IMR-90 (cell line): Measurements from ENCODE around the gene PCSK6. TPM values are rescaled to one million over a fixed set of nuclear protein-coding genes. Genes with fewer than 3 reads are reported as not detected.

Experiments used
- ATAC-seq: fragments of 200-7000 bp; cut with Tn5 transposase; 2 replicates; pipeline ENCODE4 v1.9.1; 2020; ENCODE audit warnings: low read depth, mild to moderate bottlenecking, moderate library complexity
- BruUV-seq: library from RNA; stranded (reverse); fragments of 400-500 nt; replicated peaks from 2 replicates; lab custom pipeline; 2021; lab: Mats Ljungman, UMichigan
- CTCF ChIA-PET: fragments of 300-600 bp; formaldehyde crosslinking; extraction: SDS; loops from one replicate; lab custom pipeline; 2021; ENCODE audit warnings: antibody characterized with exemption; lab: Yijun Ruan, JAX
- POLR2A ChIA-PET: fragments of 300-600 bp; sonication (Branson Sonifier 250); formaldehyde crosslinking; loops from one replicate; lab custom pipeline; 2022; ENCODE audit warnings: antibody characterized with exemption; ENCODE audit not compliant: unreplicated experiment; lab: Charles Lee
- DNase-seq: peaks from one replicate; pipeline ENCODE4 v3.0.0; 2013
- H2AFZ ChIP-seq: replicated peaks from 2 replicates; pipeline ENCODE3; 2013; ENCODE audit warnings: low read length, mild to moderate bottlenecking; ENCODE audit not compliant: poor library complexity
- H2AK5ac ChIP-seq: 2 replicates; pipeline ENCODE4 v1.6.1; 2013; ENCODE audit warnings: low read depth, low read length, inconsistent platforms
- H2AK9ac ChIP-seq: replicated peaks from 2 replicates; pipeline ENCODE3; 2013; ENCODE audit warnings: mild to moderate bottlenecking, low read depth, low read length, moderate library complexity; ENCODE audit not compliant: poor library complexity
- H2BK120ac ChIP-seq: 2 replicates; pipeline ENCODE4 v1.6.1; 2013; ENCODE audit warnings: low read depth, low read length, inconsistent platforms
- H2BK15ac ChIP-seq: 3 replicates; pipeline ENCODE4 v1.6.1; 2013; ENCODE audit warnings: low read depth, low read length, inconsistent platforms
- H2BK20ac ChIP-seq: 2 replicates; pipeline ENCODE4 v1.6.1; 2013; ENCODE audit warnings: low read depth, mild to moderate bottlenecking, inconsistent platforms, low read length, moderate library complexity
- H2BK5ac ChIP-seq: 2 replicates; pipeline ENCODE4 v1.6.1; 2013; ENCODE audit warnings: mild to moderate bottlenecking, low read depth, low read length, inconsistent platforms; ENCODE audit not compliant: poor library complexity, severe bottlenecking
- H3K14ac ChIP-seq: replicated peaks from 2 replicates; pipeline ENCODE4 v1.6.1; 2013; ENCODE audit warnings: low read depth, low read length, inconsistent platforms
- H3K18ac ChIP-seq: 2 replicates; pipeline ENCODE4 v1.6.1; 2013; ENCODE audit warnings: low read depth, low read length, control low read depth
- H3K23ac ChIP-seq: 2 replicates; pipeline ENCODE4 v1.6.1; 2013; ENCODE audit warnings: low read depth, low read length, inconsistent platforms
- H3K27ac ChIP-seq: 2 replicates; pipeline ENCODE4 v1.5.1; 2013; ENCODE audit warnings: mild to moderate bottlenecking, control low read depth, low read length; ENCODE audit not compliant: insufficient read depth
- H3K27me3 ChIP-seq: 2 replicates; pipeline ENCODE4 v1.6.1; 2013; ENCODE audit warnings: low read length; ENCODE audit not compliant: control insufficient read depth, insufficient read depth
- H3K36me3 ChIP-seq: 2 replicates; pipeline ENCODE4 v1.6.1; 2013; ENCODE audit warnings: low read length, mixed read lengths; ENCODE audit not compliant: control insufficient read depth, insufficient read depth
- H3K4ac ChIP-seq: 2 replicates; pipeline ENCODE4 v1.6.1; 2013; ENCODE audit warnings: low read depth, low read length, inconsistent platforms
- H3K4me1 ChIP-seq: 2 replicates; pipeline ENCODE4 v1.6.1; 2013; ENCODE audit warnings: low read length, mixed read lengths; ENCODE audit not compliant: control insufficient read depth, insufficient read depth
- H3K4me2 ChIP-seq: 2 replicates; pipeline ENCODE4 v1.6.1; 2013; ENCODE audit warnings: low read depth, mild to moderate bottlenecking, control low read depth, low read length, moderate library complexity
- H3K4me3 ChIP-seq: 2 replicates; pipeline ENCODE4 v1.5.1; 2013; ENCODE audit warnings: low read depth, mild to moderate bottlenecking, control low read depth, low read length, moderate library complexity; ENCODE audit not compliant: insufficient read depth
- H3K56ac ChIP-seq: 2 replicates; pipeline ENCODE4 v1.6.1; 2013; ENCODE audit warnings: low read length, inconsistent platforms; ENCODE audit not compliant: insufficient read depth; ENCODE audit errors: extremely low read depth
- H3K79me1 ChIP-seq, 2 experiments: 2 replicates each; pipeline ENCODE4 v1.6.1; 2013; ENCODE audit warnings: low read length in 2 of 2, inconsistent platforms in 1 of 2, low read depth in 1 of 2
- H3K9ac ChIP-seq: 2 replicates; pipeline ENCODE4 v1.6.1; 2013; ENCODE audit warnings: low read depth, low read length, control low read depth
- H3K9me1 ChIP-seq: 2 replicates; pipeline ENCODE4 v1.6.1; 2013; ENCODE audit warnings: low read length, inconsistent platforms; ENCODE audit not compliant: insufficient read depth
- H3K9me3 ChIP-seq: 2 replicates; pipeline ENCODE4 v1.6.1; 2013; ENCODE audit warnings: low read length; ENCODE audit not compliant: control insufficient read depth, insufficient read depth
- H4K20me1 ChIP-seq: 2 replicates; pipeline ENCODE4 v1.6.1; 2013; ENCODE audit warnings: low read length, inconsistent platforms; ENCODE audit not compliant: insufficient read depth
- H4K5ac ChIP-seq: 2 replicates; pipeline ENCODE4 v1.6.1; 2013; ENCODE audit warnings: mild to moderate bottlenecking, low read depth, low read length, control low read depth
- H4K8ac ChIP-seq, 2 experiments: 2 replicates each; pipeline ENCODE4 v1.6.1; 2013; ENCODE audit warnings: low read depth in 2 of 2, low read length in 2 of 2, control low read depth in 1 of 2, inconsistent platforms in 1 of 2
- H4K91ac ChIP-seq: 2 replicates; pipeline ENCODE4 v1.6.1; 2013; ENCODE audit warnings: low read depth, low read length, inconsistent platforms; ENCODE audit not compliant: insufficient read depth
- BHLHE40 ChIP-seq: fragments of 150-350 bp; IDR thresholded peaks from 2 replicates; pipeline ENCODE4 v1.6.1; 2016; ENCODE audit warnings: mild to moderate bottlenecking, low read depth, low read length
- CEBPB ChIP-seq: IDR thresholded peaks from 2 replicates; pipeline ENCODE4 v1.6.1; 2012; ENCODE audit warnings: low read depth, low read length, improper control_type of control experiment
- CHD1 ChIP-seq: IDR thresholded peaks from 2 replicates; pipeline ENCODE4 v1.6.1; 2012; ENCODE audit warnings: low read depth, low read length, improper control_type of control experiment
- FOS ChIP-seq: fragments of 150-350 bp; IDR thresholded peaks from 2 replicates; pipeline ENCODE4 v1.6.1; 2016; ENCODE audit warnings: low read depth, low read length
- MAFK ChIP-seq: IDR thresholded peaks from 2 replicates; pipeline ENCODE4 v1.6.1; 2012; ENCODE audit warnings: low read depth, low read length, improper control_type of control experiment
- MAZ ChIP-seq: IDR thresholded peaks from 2 replicates; pipeline ENCODE4 v1.6.1; 2012; ENCODE audit warnings: low read depth, mild to moderate bottlenecking, low read length, improper control_type of control experiment, moderate library complexity, borderline replicate concordance
- MXI1 ChIP-seq: IDR thresholded peaks from 2 replicates; pipeline ENCODE4 v1.6.1; 2012; ENCODE audit warnings: low read depth, mild to moderate bottlenecking, low read length, moderate library complexity, borderline replicate concordance
- NFE2L2 ChIP-seq: fragments of 150-350 bp; IDR thresholded peaks from 2 replicates; pipeline ENCODE4 v1.6.1; 2016; ENCODE audit warnings: low read depth, mild to moderate bottlenecking, low read length
- POLR2A ChIP-seq: IDR thresholded peaks from 2 replicates; pipeline ENCODE4 v1.6.1; 2012; ENCODE audit warnings: mild to moderate bottlenecking, low read depth, low read length
- RAD21 ChIP-seq: IDR thresholded peaks from 2 replicates; pipeline ENCODE4 v1.6.1; 2012; ENCODE audit warnings: low read length, improper control_type of control experiment
- RCOR1 ChIP-seq: IDR thresholded peaks from 2 replicates; pipeline ENCODE4 v1.6.1; 2012; ENCODE audit warnings: mild to moderate bottlenecking, low read length, improper control_type of control experiment; ENCODE audit not compliant: insufficient replicate concordance
- RFX5 ChIP-seq: IDR thresholded peaks from 2 replicates; pipeline ENCODE4 v1.8.0; 2012; ENCODE audit warnings: low read depth, mild to moderate bottlenecking, low read length, moderate library complexity
- SMC3 ChIP-seq: fragments of 150-350 bp; IDR thresholded peaks from 2 replicates; pipeline ENCODE4 v1.6.1; 2016; ENCODE audit warnings: low read depth, mild to moderate bottlenecking, antibody characterized with exemption, low read length, moderate library complexity
- WGBS, 2 experiments: methylation state at CpG; one replicate each; pipeline versions ENCODE4 v1.1.5 to v1.1.7; 2013; ENCODE audit warnings: missing lambda C conversion rate in 2 of 2; ENCODE audit not compliant: insufficient read length in 1 of 2; ENCODE audit errors: extremely low coverage in 2 of 2; 5-methylcytosine and 5-hydroxymethylcytosine counted together
- dilution Hi-C: fragments of 300-500 bp; cut with HindIII; formaldehyde crosslinking; loops from one replicate; pipeline ENCODE4 v1.14.3; 2018; ENCODE audit warnings: low sequenced_read_pairs; ENCODE audit not compliant: unreplicated experiment
- in situ Hi-C: fragments of 300-500 bp; cut with MboI; formaldehyde crosslinking; loops from 3 replicates; pipeline ENCODE4 v1.14.3; 2019; ENCODE audit warnings: low sequenced_read_pairs, inconsistent platforms, mixed read lengths
- intact Hi-C: fragments of 100-400 bp; cut with micrococcal nuclease; formaldehyde crosslinking; loops from 2 replicates; pipeline ENCODE4 v1.10.0; 2022
- polyA plus RNA-seq, 3 experiments: library from polyadenylated mRNA; depleted of rRNA; stranded (reverse); fragments of >200 nt; gene quantifications; 2 replicates each; pipeline ENCODE4 v1.2.3, GENCODE V29; 2012; ENCODE audit warnings: low replicate concordance in 1 of 3
- total RNA-seq: library from RNA; depleted of rRNA; stranded (reverse); fragments of >200 nt; gene quantifications from 2 replicates; pipeline ENCODE4 v1.2.3, GENCODE V29; 2012
- TF ChIP-seq, protein P1 (sequence below): fragments of 150-350 bp; IDR thresholded peaks from 2 replicates; pipeline ENCODE4 v1.6.1; 2017; ENCODE audit warnings: mild to moderate bottlenecking, antibody characterized with exemption, low read length, low read depth
- TF ChIP-seq, protein P2 (sequence below): conservative IDR thresholded peaks from 2 replicates; pipeline ENCODE4 v1.5.1; 2012; ENCODE audit warnings: mild to moderate bottlenecking, low read depth, low read length, improper control_type of control experiment
- TF ChIP-seq, protein P3 (sequence below): fragments of 150-350 bp; IDR thresholded peaks from 2 replicates; pipeline ENCODE4 v1.6.1; 2016; ENCODE audit warnings: low read depth, mild to moderate bottlenecking, low read length, moderate library complexity, borderline replicate concordance

The PCSK6 gene
- total and polyA plus RNA-seq, 2 of the 4 experiments (the other 2 are of a cell fraction), result not detected

DNA sequence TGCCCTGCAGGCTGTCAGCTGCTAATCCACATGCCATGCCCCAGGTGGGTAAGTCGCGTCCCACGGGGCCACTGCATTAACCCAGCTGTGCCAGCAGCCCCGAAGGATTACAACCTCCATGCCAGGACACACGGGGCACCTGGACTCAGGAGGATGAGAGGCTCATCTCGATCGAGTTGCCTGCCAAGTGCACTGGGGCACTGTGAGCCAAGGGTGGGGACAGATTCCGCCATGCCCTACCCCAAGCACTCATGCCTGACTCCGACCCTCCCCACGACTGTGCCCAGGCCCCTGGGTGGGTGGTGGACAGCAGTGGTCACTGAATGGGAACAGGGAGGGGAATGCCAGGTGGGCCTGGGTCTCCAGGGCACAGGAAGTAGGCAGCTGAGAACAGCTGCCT, 173.8 kb downstream of the PCSK6 start:
- no peak overlapping the region for H3K9ac ChIP-seq
- H3K4ac ChIP-seq, result no peak overlapping the region
- ATAC-seq (no peak), DNase-seq (no peak)
- CTCF ChIA-PET, result interaction anchor here (1.6 kb wide), 1 partner anchor 11 kb away, joined by 4 read pairs; no protein-coding TSS in a partner anchor
- no peak for TF ChIP-seq CEBPB
- TF ChIP-seq MAZ, result no peak
- no peak for TF ChIP-seq MXI1
- no peak for TF ChIP-seq RAD21
- no peak for TF ChIP-seq SMC3
- TF ChIP-seq BHLHE40, result no peak
- TF ChIP-seq, protein P1, sequence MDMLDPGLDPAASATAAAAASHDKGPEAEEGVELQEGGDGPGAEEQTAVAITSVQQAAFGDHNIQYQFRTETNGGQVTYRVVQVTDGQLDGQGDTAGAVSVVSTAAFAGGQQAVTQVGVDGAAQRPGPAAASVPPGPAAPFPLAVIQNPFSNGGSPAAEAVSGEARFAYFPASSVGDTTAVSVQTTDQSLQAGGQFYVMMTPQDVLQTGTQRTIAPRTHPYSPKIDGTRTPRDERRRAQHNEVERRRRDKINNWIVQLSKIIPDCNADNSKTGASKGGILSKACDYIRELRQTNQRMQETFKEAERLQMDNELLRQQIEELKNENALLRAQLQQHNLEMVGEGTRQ, result no peak
- no peak for TF ChIP-seq RCOR1
- TF ChIP-seq NFE2L2, result no peak
- no peak for TF ChIP-seq POLR2A
- no peak for TF ChIP-seq FOS
- TF ChIP-seq, protein P2, sequence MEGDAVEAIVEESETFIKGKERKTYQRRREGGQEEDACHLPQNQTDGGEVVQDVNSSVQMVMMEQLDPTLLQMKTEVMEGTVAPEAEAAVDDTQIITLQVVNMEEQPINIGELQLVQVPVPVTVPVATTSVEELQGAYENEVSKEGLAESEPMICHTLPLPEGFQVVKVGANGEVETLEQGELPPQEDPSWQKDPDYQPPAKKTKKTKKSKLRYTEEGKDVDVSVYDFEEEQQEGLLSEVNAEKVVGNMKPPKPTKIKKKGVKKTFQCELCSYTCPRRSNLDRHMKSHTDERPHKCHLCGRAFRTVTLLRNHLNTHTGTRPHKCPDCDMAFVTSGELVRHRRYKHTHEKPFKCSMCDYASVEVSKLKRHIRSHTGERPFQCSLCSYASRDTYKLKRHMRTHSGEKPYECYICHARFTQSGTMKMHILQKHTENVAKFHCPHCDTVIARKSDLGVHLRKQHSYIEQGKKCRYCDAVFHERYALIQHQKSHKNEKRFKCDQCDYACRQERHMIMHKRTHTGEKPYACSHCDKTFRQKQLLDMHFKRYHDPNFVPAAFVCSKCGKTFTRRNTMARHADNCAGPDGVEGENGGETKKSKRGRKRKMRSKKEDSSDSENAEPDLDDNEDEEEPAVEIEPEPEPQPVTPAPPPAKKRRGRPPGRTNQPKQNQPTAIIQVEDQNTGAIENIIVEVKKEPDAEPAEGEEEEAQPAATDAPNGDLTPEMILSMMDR, result no peak
- TF ChIP-seq, protein P3, sequence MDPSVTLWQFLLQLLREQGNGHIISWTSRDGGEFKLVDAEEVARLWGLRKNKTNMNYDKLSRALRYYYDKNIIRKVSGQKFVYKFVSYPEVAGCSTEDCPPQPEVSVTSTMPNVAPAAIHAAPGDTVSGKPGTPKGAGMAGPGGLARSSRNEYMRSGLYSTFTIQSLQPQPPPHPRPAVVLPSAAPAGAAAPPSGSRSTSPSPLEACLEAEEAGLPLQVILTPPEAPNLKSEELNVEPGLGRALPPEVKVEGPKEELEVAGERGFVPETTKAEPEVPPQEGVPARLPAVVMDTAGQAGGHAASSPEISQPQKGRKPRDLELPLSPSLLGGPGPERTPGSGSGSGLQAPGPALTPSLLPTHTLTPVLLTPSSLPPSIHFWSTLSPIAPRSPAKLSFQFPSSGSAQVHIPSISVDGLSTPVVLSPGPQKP, result no peak
- TF ChIP-seq RFX5, result no peak
- TF ChIP-seq CHD1, result no peak
- TF ChIP-seq MAFK, result no peak
- no peak overlapping the region for H2AFZ ChIP-seq
- H3K36me3 ChIP-seq, result no peaks in the 10 kb centered on the region
- no peak overlapping the region for H2BK15ac ChIP-seq
- in situ Hi-C loops (no loop called here), intact Hi-C loops (no loop called here), dilution Hi-C loops (no loop called here)
- H4K20me1 ChIP-seq, result no peaks in the 10 kb centered on the region
- no peak overlapping the region for H4K91ac ChIP-seq
- no peaks in the 10 kb centered on the region for H3K9me1 ChIP-seq
- POLR2A ChIA-PET, result no interaction called here
- no TSS peak for BruUV-seq
- no peak overlapping the region for H3K4me3 ChIP-seq
- no peak overlapping the region for H2BK120ac ChIP-seq
- H2BK20ac ChIP-seq, result no peak overlapping the region
- no CpG with 5 or more reads among the region's 10 CpGs for WGBS, 2 experiments
- H3K9me3 ChIP-seq, result no peaks in the 10 kb centered on the region
- H4K8ac ChIP-seq, result no peak overlapping the region
- H3K4me2 ChIP-seq, result no peak overlapping the region
- H3K27ac ChIP-seq, result no peak overlapping the region
- no peak overlapping the region for H2AK5ac ChIP-seq
- no peak overlapping the region for H2BK5ac ChIP-seq
- H4K5ac ChIP-seq, result no peak overlapping the region
- H3K14ac ChIP-seq, result no peak overlapping the region
- H2AK9ac ChIP-seq, result no peak overlapping the region
- no peak overlapping the region for H3K23ac ChIP-seq
- H3K27me3 ChIP-seq, result peaks cover 29% of the 10 kb centered on the region
- no peak overlapping the region for H3K18ac ChIP-seq
- no peaks in the 10 kb centered on the region for H3K4me1 ChIP-seq
- H3K79me1 ChIP-seq, result no peaks in the 10 kb centered on the region
- H3K56ac ChIP-seq, result no peak overlapping the region
